Keratinocyte (primary cell): ENCODE data around the gene CLCN2. TPM values are rescaled to one million over a fixed set of nuclear protein-coding genes. Genes with fewer than 3 reads are reported as not detected.
A peak's percentile ranks its signal among the peaks of the same experiment; 100 is the strongest.

Source experiments
- DNase-seq: peaks from one replicate; pipeline ENCODE4 v3.0.0-alpha.2; 2011; ENCODE audit warnings: low read depth, missing footprints, low spot score
- FAIRE-seq: peaks from 2 replicates; lab custom pipeline; 2011; peaks lifted over from hg19 to GRCh38; lab: Jason Lieb, UNC
- H2AFZ ChIP-seq: 2 replicates; pipeline ENCODE4 v1.6.0; 2012; ENCODE audit warnings: low read length, control low read depth, inconsistent platforms; ENCODE audit not compliant: control insufficient read depth
- H3K27ac ChIP-seq: 2 replicates; pipeline ENCODE4 v1.5.1; 2011; ENCODE audit warnings: low read length; ENCODE audit not compliant: control insufficient read depth, insufficient read depth
- H3K27me3 ChIP-seq: 3 replicates; pipeline ENCODE4 v1.6.0; 2011; ENCODE audit warnings: low read length; ENCODE audit not compliant: control insufficient read depth, insufficient read depth; ENCODE audit errors: extremely low read depth
- H3K36me3 ChIP-seq, 2 experiments: 2 replicates in 1 of 2; 3 replicates in 1 of 2; pipeline ENCODE4 v1.5.1; 2011; ENCODE audit warnings: low read length in 2 of 2, mild to moderate bottlenecking in 1 of 2; ENCODE audit not compliant: control insufficient read depth in 2 of 2, insufficient read depth in 2 of 2; ENCODE audit errors: extremely low read depth in 1 of 2
- H3K4me1 ChIP-seq: 3 replicates; pipeline ENCODE4 v1.5.1; 2011; ENCODE audit warnings: low read length; ENCODE audit not compliant: control insufficient read depth, insufficient read depth; ENCODE audit errors: extremely low read depth
- H3K4me2 ChIP-seq: 3 replicates; pipeline ENCODE4 v1.6.0; 2011; ENCODE audit warnings: low read depth, low read length; ENCODE audit not compliant: control insufficient read depth, insufficient read depth; ENCODE audit errors: extremely low read depth
- H3K4me3 ChIP-seq, 3 experiments: fragments of 200-600 bp in 1 of 3; sonication (generic) in 1 of 3; 2 replicates in 2 of 3; 3 replicates in 1 of 3; pipeline ENCODE4 v1.5.1; 2011 to 2016; ENCODE audit warnings: low read length in 3 of 3, mild to moderate bottlenecking in 3 of 3, control low read depth in 2 of 3, inconsistent platforms in 1 of 3, low read depth in 1 of 3, mixed read lengths in 1 of 3, mixed run types in 1 of 3, moderate library complexity in 1 of 3; ENCODE audit not compliant: control insufficient read depth in 2 of 3, insufficient read depth in 2 of 3; ENCODE audit errors: extremely low read depth in 1 of 3
- H3K79me2 ChIP-seq: 2 replicates; pipeline ENCODE4 v1.6.0; 2012; ENCODE audit warnings: low read length; ENCODE audit not compliant: control insufficient read depth, insufficient read depth
- H3K9ac ChIP-seq: 3 replicates; pipeline ENCODE4 v1.6.0; 2011; ENCODE audit warnings: low read length; ENCODE audit not compliant: control insufficient read depth, insufficient read depth; ENCODE audit errors: extremely low read depth
- H3K9me1 ChIP-seq: 3 replicates; pipeline ENCODE4 v1.6.0; 2011; ENCODE audit warnings: low read length; ENCODE audit not compliant: control insufficient read depth, insufficient read depth; ENCODE audit errors: extremely low read depth
- H3K9me3 ChIP-seq: 2 replicates; pipeline ENCODE4 v1.5.1; 2012; ENCODE audit warnings: low read depth, low read length; ENCODE audit not compliant: control insufficient read depth
- H4K20me1 ChIP-seq: 3 replicates; pipeline ENCODE4 v1.6.0; 2011; ENCODE audit warnings: low read length; ENCODE audit not compliant: control insufficient read depth, insufficient read depth; ENCODE audit errors: extremely low read depth
- CTCF ChIP-seq, 3 experiments: IDR thresholded peaks in 1 of 3; conservative IDR thresholded peaks in 1 of 3; optimal IDR thresholded peaks in 1 of 3; 2 replicates in 2 of 3; 3 replicates in 1 of 3; pipeline versions ENCODE3 to v1.5.1; 2011; ENCODE audit warnings: low read length in 3 of 3, mild to moderate bottlenecking in 3 of 3, moderate library complexity in 2 of 3, control low read depth in 1 of 3, inconsistent platforms in 1 of 3; ENCODE audit not compliant: insufficient read depth in 2 of 3; ENCODE audit errors: extremely low read depth in 1 of 3
- EZH2 ChIP-seq: IDR thresholded peaks from one replicate; pipeline ENCODE4 v1.6.1; 2012; ENCODE audit warnings: inconsistent platforms, mild to moderate bottlenecking, low read length, moderate library complexity
- dilution Hi-C: fragments of 300-500 bp; cut with MboI; formaldehyde crosslinking; loops from one replicate; pipeline ENCODE4 v1.7.0; 2020; ENCODE audit warnings: low sequenced_read_pairs; ENCODE audit not compliant: extremely low pct_ligation_motif_present
- polyA minus RNA-seq, 3 experiments: library from RNA; depleted of rRNA, polyadenylated mRNA; stranded (reverse); fragments of >200 nt; gene quantifications; 1 replicate in 1 of 3; 2 replicates in 1 of 3; 3 replicates in 1 of 3; pipeline ENCODE4 v1.2.3, GENCODE V29; 2011
- polyA plus RNA-seq, 5 experiments: library from polyadenylated mRNA; depleted of rRNA in 3 of 5; stranded (reverse) in 3 of 5; stranded (forward) in 1 of 5; unstranded in 1 of 5; fragments of >200 nt; gene quantifications; 1 replicate in 1 of 5; 2 replicates in 3 of 5; 3 replicates in 1 of 5; pipeline versions ENCODE4 v1.2.1 to v1.2.3, GENCODE V29; 2011 to 2012; ENCODE audit warnings: missing spikeins in 2 of 5, low read depth in 1 of 5, low replicate concordance in 1 of 5

The CLCN2 gene
- polyA plus RNA-seq: 3.1 to 3.3 TPM (median 3.2 TPM) in 3 replicates
- 2.0 TPM for polyA plus RNA-seq (2011; ENCODE audit: low read depth)
- polyA plus RNA-seq (2011; cell fraction: cytosol; rRNA removed): 1.2 and 1.7 TPM in 2 replicates
- polyA plus RNA-seq (2011; cell fraction: nucleus; rRNA removed): 9.8 and 12.7 TPM in 2 replicates
- 1.7 and 2.6 TPM in 2 replicates for polyA plus RNA-seq (2012; ENCODE audit: low replicate concordance)
- polyA minus RNA-seq: 4.9 to 11.4 TPM (median 5.6 TPM) in 3 replicates
- 15.9 TPM for polyA minus RNA-seq (2011; cell fraction: cytosol; rRNA and poly(A)+ RNA removed)
- 4.9 and 10.5 TPM in 2 replicates for polyA minus RNA-seq (2011; cell fraction: nucleus; rRNA and poly(A)+ RNA removed)

GRCh38 chr3:184361532-184361931 is at the start of gene CLCN2, which contains the start of gene POLR2H:
CLCN2 (minus strand) TSS chr3:184361605; CDS start chr3:184361479, 126 bp downstream.
POLR2H (plus strand) TSS chr3:184361710; CDS start chr3:184363493, 1,783 bp downstream.
- FAIRE-seq (no peak), DNase-seq (no peak)
- Histone ChIP-seq H3K4me3 (peak within 1 kb of the TSS; percentile 59 to 97 (median 95)), H3K4me1 (peaks cover 22% of the 10 kb centered on the region), H3K9me3 (no peaks in the 10 kb centered on the region), H3K36me3 (peaks cover 8 to 11% of the 10 kb centered on the region in 2 experiments), H3K27ac (peak within 1 kb of the TSS; percentile 82), H2AFZ (peak within 1 kb of the TSS; percentile 64), H3K79me2 (peaks cover 21% of the 10 kb centered on the region), H4K20me1 (no peaks in the 10 kb centered on the region), H3K9me1 (no peaks in the 10 kb centered on the region), H3K27me3 (no peaks in the 10 kb centered on the region), H3K4me2 (peak within 1 kb of the TSS; percentile 74), H3K9ac (peak within 1 kb of the TSS; percentile 83)
- dilution Hi-C loops: no loop called here
- no peak for TF ChIP-seq EZH2
- no peak for TF ChIP-seq CTCF (optimal IDR thresholded peaks at IDR 0.05 in 1 of 3, IDR thresholded peaks at IDR 0.05 in 1 of 3, conservative IDR thresholded peaks at IDR 0.05 in 1 of 3; ENCODE audit: extremely low read depth in 1 of 3, insufficient read depth in 2 of 3, low read length in 3 of 3)

- Histone ChIP-seq H3K27ac (no peak overlapping the region), H3K4me3 (no peak overlapping the region), H2AFZ (no peak overlapping the region), H4K20me1 (no peaks in the 10 kb centered on the region), H3K9me3 (no peaks in the 10 kb centered on the region), H3K36me3 (no peaks in the 10 kb centered on the region), H3K4me2 (no peak overlapping the region), H3K9ac (no peak overlapping the region), H3K27me3 (no peaks in the 10 kb centered on the region), H3K79me2 (no peaks in the 10 kb centered on the region), H3K4me1 (no peaks in the 10 kb centered on the region), H3K9me1 (no peaks in the 10 kb centered on the region)
- TF ChIP-seq EZH2 (no peak), CTCF (optimal IDR thresholded peaks at IDR 0.05 in 1 of 3, IDR thresholded peaks at IDR 0.05 in 1 of 3, conservative IDR thresholded peaks at IDR 0.05 in 1 of 3; ENCODE audit: extremely low read depth in 1 of 3, insufficient read depth in 2 of 3, low read length in 3 of 3) (no peak)
- FAIRE-seq (no peak), DNase-seq (no peak)
- dilution Hi-C loops: no loop called here
Observed at GRCh38 chr3:184409946-184410500, 48.6 kb upstream of the CLCN2 start.
